NT2/D1 (cell line): ENCODE results near the gene RHEB.

Experiments
- SUZ12 ChIP-seq: IDR thresholded peaks from 2 replicates; pipeline ENCODE4 v1.6.1; 2011; ENCODE audit not compliant: insufficient read length, insufficient read depth; ENCODE audit errors: extremely low read depth
- YY1 ChIP-seq: IDR thresholded peaks from 2 replicates; pipeline ENCODE4 v1.6.1; 2011; ENCODE audit not compliant: insufficient read length, insufficient read depth
- ZNF274 ChIP-seq: IDR thresholded peaks from 2 replicates; pipeline ENCODE4 v1.6.1; 2011; ENCODE audit warnings: mild to moderate bottlenecking, low read depth, low read length

GRCh38 chr7:151491859-151492258, 27.8 kb downstream of the RHEB start:
- no peak for TF ChIP-seq SUZ12
- TF ChIP-seq YY1: no peak
- no peak for TF ChIP-seq ZNF274
